Osteocyte (in vitro differentiated cells): ENCODE measurements around the gene RIMKLB. TPM values are rescaled to one million over a fixed set of nuclear protein-coding genes. Genes with fewer than 3 reads are reported as not detected.

Source experiments
- DNase-seq: peaks from one replicate; pipeline ENCODE4 v3.0.0; 2021; ENCODE audit warnings: mixed read lengths; ENCODE audit not compliant: unreplicated experiment; ENCODE audit errors: extremely low spot score
- H3K27ac Mint-ChIP-seq: one replicate; pipeline ENCODE4 v1.8.0; 2021; ENCODE audit warnings: mild to moderate bottlenecking, mixed read lengths; ENCODE audit not compliant: unreplicated experiment
- H3K27me3 Mint-ChIP-seq: one replicate; pipeline ENCODE4 v1.8.0; 2021; ENCODE audit warnings: mixed read lengths; ENCODE audit not compliant: unreplicated experiment
- H3K36me3 Mint-ChIP-seq: one replicate; pipeline ENCODE4 v1.8.0; 2021; ENCODE audit warnings: mixed read lengths; ENCODE audit not compliant: unreplicated experiment
- H3K4me1 Mint-ChIP-seq: one replicate; pipeline ENCODE4 v1.8.0; 2021; ENCODE audit warnings: mixed read lengths; ENCODE audit not compliant: unreplicated experiment
- H3K4me3 Mint-ChIP-seq: one replicate; pipeline ENCODE4 v1.8.0; 2021; ENCODE audit warnings: mild to moderate bottlenecking, moderate library complexity, mixed read lengths; ENCODE audit not compliant: unreplicated experiment
- H3K9me3 Mint-ChIP-seq: one replicate; pipeline ENCODE4 v1.8.0; 2021; ENCODE audit warnings: mixed read lengths; ENCODE audit not compliant: unreplicated experiment
- CTCF ChIP-seq: fragments of 200-600 bp; sonication (generic); IDR thresholded peaks from 2 replicates; pipeline ENCODE4 v1.5.0; 2021; ENCODE audit warnings: antibody characterized with exemption, mild to moderate bottlenecking, moderate library complexity
- total RNA-seq: library from RNA; stranded (reverse); gene quantifications from 2 replicates; pipeline ENCODE4 v1.2.1, GENCODE V29; 2021

RIMKLB gene
- total RNA-seq, 1 donor from 2014 or later = 32.5 TPM

- no peak for TF ChIP-seq CTCF
- no peaks in the 10 kb centered on the region for H3K27me3 Mint-ChIP-seq
- no peaks in the 10 kb centered on the region for H3K9me3 Mint-ChIP-seq
- H3K4me1 Mint-ChIP-seq = no peaks in the 10 kb centered on the region
- H3K4me3 Mint-ChIP-seq = no peak overlapping the region
- DNase-seq = no peak
- no peak overlapping the region for H3K27ac Mint-ChIP-seq
- no peaks in the 10 kb centered on the region for H3K36me3 Mint-ChIP-seq
These were observed 133.3 kb downstream of the RIMKLB start for GRCh38 chr12:8831116-8831515.

- no peaks in the 10 kb centered on the region for H3K9me3 Mint-ChIP-seq
- DNase-seq = no peak
- H3K4me1 Mint-ChIP-seq = no peaks in the 10 kb centered on the region
- H3K4me3 Mint-ChIP-seq = no peak overlapping the region
- H3K27ac Mint-ChIP-seq = no peak overlapping the region
- no peaks in the 10 kb centered on the region for H3K27me3 Mint-ChIP-seq
- H3K36me3 Mint-ChIP-seq = no peaks in the 10 kb centered on the region
- TF ChIP-seq CTCF = no peak
These were observed 134.7 kb downstream of the RIMKLB start for GRCh38 chr12:8832500-8832899.

Other genes starting within 250 kb of the RIMKLB start
- gene CLEC6A, start 242.0 kb upstream of the RIMKLB start, total RNA-seq = not detected in 2 replicates
- not detected in 2 replicates for gene CLEC4D, start 184.5 kb upstream of the RIMKLB start, total RNA-seq
- not detected in 2 replicates for gene CLEC4E, start 157.1 kb upstream of the RIMKLB start, total RNA-seq
- gene AICDA, start 85.1 kb upstream of the RIMKLB start, total RNA-seq = not detected in 2 replicates
- gene MFAP5, start 35.2 kb upstream of the RIMKLB start, total RNA-seq = not detected in 2 replicates
- gene A2ML1, start 124.6 kb downstream of the RIMKLB start, total RNA-seq = not detected in 2 replicates
- gene PHC1, start 216.5 kb downstream of the RIMKLB start, total RNA-seq = 42.3 and 47.0 TPM in 2 replicates